ENCODE measurements around the gene GET3. TPM values are rescaled to one million over a fixed set of nuclear protein-coding genes. Genes with fewer than 3 reads are reported as not detected.

Gene GET3
- total and polyA plus RNA-seq, 4 donors, result 50.9 to 120 (median 102) TPM

- no peaks in the 10 kb centered on the region for H3K9me3 ChIP-seq (ENCODE audit: control insufficient read depth, insufficient read depth, low read length)
- under 1% methylated on average over 52 of the region's 60 CpGs for WGBS (ENCODE audit: insufficient coverage)
- H3K27ac ChIP-seq (ENCODE audit: low read depth, low read length), result no peak overlapping the region
- DNase-seq (ENCODE audit: low read depth in 4 of 6, low spot score in 6 of 6), result peak in 2 of 6 donors; percentile 56 to 67
- H3K4me1 ChIP-seq (ENCODE audit: control insufficient read depth, insufficient read depth, low read length), result peaks cover 13% of the 10 kb centered on the region
- H3K27me3 ChIP-seq (ENCODE audit: control insufficient read depth, insufficient read depth, low read length), result peaks cover 2% of the 10 kb centered on the region
- H3K4me3 ChIP-seq (ENCODE audit: low read depth, low read length), result peak overlapping the region; percentile 32
- H3K36me3 ChIP-seq (ENCODE audit: control insufficient read depth, insufficient read depth, low read length), result peaks cover 13% of the 10 kb centered on the region
These were observed 20.4 kb downstream of the GET3 start for GRCh38 chr19:12757544-12758274.

- Histone ChIP-seq H3K4me3 (ENCODE audit: low read depth, low read length) (no peak overlapping the region), H3K4me1 (ENCODE audit: control insufficient read depth, insufficient read depth, low read length) (peaks cover 13% of the 10 kb centered on the region), H3K27ac (ENCODE audit: low read depth, low read length) (no peak overlapping the region), H3K9me3 (ENCODE audit: control insufficient read depth, insufficient read depth, low read length) (no peaks in the 10 kb centered on the region), H3K36me3 (ENCODE audit: control insufficient read depth, insufficient read depth, low read length) (peaks cover 31% of the 10 kb centered on the region), H3K27me3 (ENCODE audit: control insufficient read depth, insufficient read depth, low read length) (no peaks in the 10 kb centered on the region)
- no peak for DNase-seq (ENCODE audit: low read depth in 4 of 6, low spot score in 6 of 6)
- WGBS (ENCODE audit: insufficient coverage), result no CpG with 5 or more reads among the region's 6 CpGs
These were observed 22.4 kb downstream of the GET3 start for GRCh38 chr19:12759686-12760085.

GRCh38 chr19:12763100-12763499 is 25.8 kb downstream of the GET3 start:
- WGBS (ENCODE audit: insufficient coverage), result 97% methylated on average over 9 of the region's 11 CpGs
- Histone ChIP-seq H3K4me3 (ENCODE audit: low read depth, low read length) (no peak overlapping the region), H3K27ac (ENCODE audit: low read depth, low read length) (no peak overlapping the region), H3K27me3 (ENCODE audit: control insufficient read depth, insufficient read depth, low read length) (no peaks in the 10 kb centered on the region), H3K36me3 (ENCODE audit: control insufficient read depth, insufficient read depth, low read length) (peaks cover 60% of the 10 kb centered on the region), H3K9me3 (ENCODE audit: control insufficient read depth, insufficient read depth, low read length) (no peaks in the 10 kb centered on the region), H3K4me1 (ENCODE audit: control insufficient read depth, insufficient read depth, low read length) (peaks cover 1% of the 10 kb centered on the region)
- DNase-seq (ENCODE audit: low read depth in 4 of 6, low spot score in 6 of 6), result no peak

GRCh38 chr19:12764698-12765097 is 27.4 kb downstream of the GET3 start:
- 97% methylated on average over 16 of the region's 16 CpGs for WGBS (ENCODE audit: insufficient coverage)
- Histone ChIP-seq H3K36me3 (ENCODE audit: control insufficient read depth, insufficient read depth, low read length) (peaks cover 60% of the 10 kb centered on the region), H3K4me3 (ENCODE audit: low read depth, low read length) (no peak overlapping the region), H3K9me3 (ENCODE audit: control insufficient read depth, insufficient read depth, low read length) (no peaks in the 10 kb centered on the region), H3K27me3 (ENCODE audit: control insufficient read depth, insufficient read depth, low read length) (no peaks in the 10 kb centered on the region), H3K27ac (ENCODE audit: low read depth, low read length) (no peak overlapping the region), H3K4me1 (ENCODE audit: control insufficient read depth, insufficient read depth, low read length) (peaks cover 3% of the 10 kb centered on the region)
- no peak for DNase-seq (ENCODE audit: low read depth in 4 of 6, low spot score in 6 of 6)

GRCh38 chr19:12766051-12766521 is 28.8 kb downstream of the GET3 start:
- Histone ChIP-seq H3K27ac (ENCODE audit: low read depth, low read length) (peak overlapping the region; percentile 67), H3K4me1 (ENCODE audit: control insufficient read depth, insufficient read depth, low read length) (peaks cover 3% of the 10 kb centered on the region), H3K4me3 (ENCODE audit: low read depth, low read length) (peak overlapping the region; percentile 51), H3K36me3 (ENCODE audit: control insufficient read depth, insufficient read depth, low read length) (peaks cover 70% of the 10 kb centered on the region), H3K9me3 (ENCODE audit: control insufficient read depth, insufficient read depth, low read length) (no peaks in the 10 kb centered on the region), H3K27me3 (ENCODE audit: control insufficient read depth, insufficient read depth, low read length) (no peaks in the 10 kb centered on the region)
- WGBS (ENCODE audit: insufficient coverage), result 4% methylated on average over 29 of the region's 30 CpGs
- DNase-seq (ENCODE audit: low read depth in 4 of 6, low spot score in 6 of 6), result peak in 2 of 6 donors; percentile 86 to 87

- Histone ChIP-seq H3K9me3 (ENCODE audit: control insufficient read depth, insufficient read depth, low read length) (no peaks in the 10 kb centered on the region), H3K27me3 (ENCODE audit: control insufficient read depth, insufficient read depth, low read length) (no peaks in the 10 kb centered on the region), H3K36me3 (ENCODE audit: control insufficient read depth, insufficient read depth, low read length) (peaks cover 72% of the 10 kb centered on the region), H3K27ac (ENCODE audit: low read depth, low read length) (no peak overlapping the region), H3K4me1 (ENCODE audit: control insufficient read depth, insufficient read depth, low read length) (peaks cover 3% of the 10 kb centered on the region), H3K4me3 (ENCODE audit: low read depth, low read length) (no peak overlapping the region)
- WGBS (ENCODE audit: insufficient coverage), result 90% methylated on average over 11 of the region's 11 CpGs
- DNase-seq (ENCODE audit: low read depth in 4 of 6, low spot score in 6 of 6), result no peak
These were observed 29.9 kb downstream of the GET3 start for GRCh38 chr19:12767150-12767549.

- no peak overlapping the region for H3K4me3 ChIP-seq (ENCODE audit: low read depth, low read length)
- no peak overlapping the region for H3K27ac ChIP-seq (ENCODE audit: low read depth, low read length)
- H3K9me3 ChIP-seq (ENCODE audit: control insufficient read depth, insufficient read depth, low read length), result no peaks in the 10 kb centered on the region
- no peaks in the 10 kb centered on the region for H3K27me3 ChIP-seq (ENCODE audit: control insufficient read depth, insufficient read depth, low read length)
- DNase-seq (ENCODE audit: low read depth in 4 of 6, low spot score in 6 of 6), result no peak
- WGBS (ENCODE audit: insufficient coverage), result 92% methylated on average over 15 of the region's 15 CpGs
- peaks cover 3% of the 10 kb centered on the region for H3K4me1 ChIP-seq (ENCODE audit: control insufficient read depth, insufficient read depth, low read length)
- peaks cover 70% of the 10 kb centered on the region for H3K36me3 ChIP-seq (ENCODE audit: control insufficient read depth, insufficient read depth, low read length)
These were observed 30.4 kb downstream of the GET3 start for GRCh38 chr19:12767666-12768065.

- 17% methylated on average over 37 of the region's 37 CpGs for WGBS (ENCODE audit: insufficient coverage)
- peaks cover 8% of the 10 kb centered on the region for H3K4me1 ChIP-seq (ENCODE audit: control insufficient read depth, insufficient read depth, low read length)
- peaks cover 55% of the 10 kb centered on the region for H3K36me3 ChIP-seq (ENCODE audit: control insufficient read depth, insufficient read depth, low read length)
- H3K4me3 ChIP-seq (ENCODE audit: low read depth, low read length), result no peak overlapping the region
- DNase-seq (ENCODE audit: low read depth in 4 of 6, low spot score in 6 of 6), result peak in 1 of 6 donors; percentile 65
- H3K9me3 ChIP-seq (ENCODE audit: control insufficient read depth, insufficient read depth, low read length), result no peaks in the 10 kb centered on the region
- no peak overlapping the region for H3K27ac ChIP-seq (ENCODE audit: low read depth, low read length)
- no peaks in the 10 kb centered on the region for H3K27me3 ChIP-seq (ENCODE audit: control insufficient read depth, insufficient read depth, low read length)
These were observed 32.4 kb downstream of the GET3 start for GRCh38 chr19:12769689-12770088.

- Histone ChIP-seq H3K27me3 (ENCODE audit: control insufficient read depth, insufficient read depth, low read length) (no peaks in the 10 kb centered on the region), H3K4me1 (ENCODE audit: control insufficient read depth, insufficient read depth, low read length) (peaks cover 14% of the 10 kb centered on the region), H3K9me3 (ENCODE audit: control insufficient read depth, insufficient read depth, low read length) (no peaks in the 10 kb centered on the region), H3K4me3 (ENCODE audit: low read depth, low read length) (no peak overlapping the region), H3K36me3 (ENCODE audit: control insufficient read depth, insufficient read depth, low read length) (peaks cover 44% of the 10 kb centered on the region), H3K27ac (ENCODE audit: low read depth, low read length) (no peak overlapping the region)
- DNase-seq (ENCODE audit: low read depth in 4 of 6, low spot score in 6 of 6), result no peak
- WGBS (ENCODE audit: insufficient coverage), result 99% methylated on average over 6 of the region's 13 CpGs
These were observed 33.6 kb downstream of the GET3 start for GRCh38 chr19:12770922-12771321.

- WGBS (ENCODE audit: insufficient coverage), result 83% methylated on average over 2 of the region's 4 CpGs
- no peak for DNase-seq (ENCODE audit: low read depth in 4 of 6, low spot score in 6 of 6)
- Histone ChIP-seq H3K4me1 (ENCODE audit: control insufficient read depth, insufficient read depth, low read length) (peaks cover 20% of the 10 kb centered on the region), H3K27me3 (ENCODE audit: control insufficient read depth, insufficient read depth, low read length) (no peaks in the 10 kb centered on the region), H3K4me3 (ENCODE audit: low read depth, low read length) (no peak overlapping the region), H3K36me3 (ENCODE audit: control insufficient read depth, insufficient read depth, low read length) (peaks cover 33% of the 10 kb centered on the region), H3K9me3 (ENCODE audit: control insufficient read depth, insufficient read depth, low read length) (no peaks in the 10 kb centered on the region), H3K27ac (ENCODE audit: low read depth, low read length) (no peak overlapping the region)
These were observed 35.0 kb downstream of the GET3 start for GRCh38 chr19:12772323-12772722.

Data from spinal cord (tissue), 10 donors.